ENCODE results near the gene CLPTM1L.

CLPTM1L gene

DNA sequence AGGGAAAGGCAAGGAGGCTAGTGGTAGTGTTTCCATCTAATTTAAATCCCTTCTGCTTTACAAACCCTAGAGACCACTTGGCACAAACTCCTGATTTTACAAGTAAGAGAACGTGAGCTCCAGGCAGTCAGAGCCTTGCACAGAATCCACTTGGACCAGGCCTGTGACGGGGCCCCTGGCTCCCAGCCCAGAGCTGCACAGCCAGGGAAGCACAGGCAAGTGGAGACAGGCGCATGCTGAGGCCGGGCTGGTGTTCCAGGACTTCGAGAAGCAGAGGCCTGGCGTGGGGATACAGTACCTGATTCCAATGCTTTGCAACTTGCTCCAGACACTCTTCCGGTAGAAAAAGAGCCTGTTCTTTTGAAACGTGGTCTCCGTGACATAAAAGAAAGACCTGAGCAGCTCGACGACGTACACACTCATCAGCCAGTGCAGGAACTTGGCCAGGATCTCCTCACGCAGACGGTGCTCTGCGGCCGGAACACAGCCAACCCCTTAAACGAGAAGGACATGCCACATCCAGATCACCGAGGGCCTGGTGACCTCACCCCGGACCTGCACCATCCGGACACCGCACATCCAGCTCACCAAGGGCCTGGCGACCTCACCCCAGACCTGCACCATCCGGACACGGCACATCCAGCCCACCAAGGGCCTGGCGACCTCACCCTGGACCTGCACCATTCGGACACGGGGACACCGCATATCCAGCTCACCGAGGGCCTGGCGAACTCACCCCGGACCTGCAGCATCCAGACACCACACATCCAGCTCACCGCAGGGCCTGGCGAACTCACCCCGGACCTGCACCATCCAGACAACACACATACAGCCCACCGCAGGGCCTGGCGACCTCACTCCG is 62.5 kb downstream of the CLPTM1L start:
- Histone ChIP-seq H3K9ac (no peak overlapping the region), H4K20me1 (peaks cover 100% of the 10 kb centered on the region), H3K4me2 (no peak overlapping the region), H3K4me1 (no peaks in the 10 kb centered on the region), H3K4me3 (no peak overlapping the region), H3K9me3 (peaks cover 13% of the 10 kb centered on the region), H3K27ac (no peak overlapping the region), H3K36me3 (peaks cover 98% of the 10 kb centered on the region), H3K27me3 (no peaks in the 10 kb centered on the region)
- TF ChIP-seq Cebpa-rat (IDR thresholded peaks at IDR 0.05), result no peak

DNA sequence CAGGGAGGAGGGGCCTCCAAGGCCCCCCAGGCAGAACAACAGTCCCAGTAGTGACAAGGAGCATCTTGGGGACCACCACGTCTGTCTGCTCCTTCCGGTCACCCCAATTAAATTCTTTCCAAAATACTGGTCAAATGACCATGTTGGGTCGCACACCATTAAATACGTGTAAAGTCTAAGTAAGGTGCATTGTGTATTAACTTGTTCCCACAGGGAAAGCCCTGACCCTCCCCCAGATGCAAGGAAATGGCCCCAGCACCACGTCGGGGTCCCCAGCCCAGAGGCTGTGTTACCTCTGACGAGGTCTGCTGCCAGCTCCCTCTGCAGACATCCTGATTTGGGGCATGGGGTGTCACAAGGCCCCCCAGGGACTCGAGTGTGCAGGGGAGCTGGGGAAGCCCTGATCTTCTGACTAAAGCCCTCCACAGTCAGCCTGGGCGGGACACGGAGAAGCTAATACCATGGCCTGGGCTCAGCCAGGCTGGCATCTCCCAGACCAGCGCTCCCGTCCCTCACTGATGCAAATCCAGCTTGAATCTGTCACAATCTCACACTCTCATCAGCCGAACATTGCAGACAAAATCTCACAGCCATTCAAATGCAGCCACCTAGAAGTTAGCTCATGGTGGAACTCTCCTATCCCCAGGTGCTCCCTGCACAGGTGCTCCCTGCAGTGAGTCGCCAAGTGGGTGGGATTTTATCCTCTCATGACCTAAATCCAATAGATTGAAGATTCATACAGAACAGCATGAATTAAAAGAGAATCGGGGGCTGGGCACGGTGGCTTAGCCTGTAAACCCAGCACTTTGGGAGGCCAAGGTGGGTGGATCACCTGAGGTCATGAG is 63.6 kb downstream of the CLPTM1L start:
- H3K27ac ChIP-seq, result no peak overlapping the region
- H3K4me3 ChIP-seq, result no peak overlapping the region
- no peak overlapping the region for H3K9ac ChIP-seq
- no peaks in the 10 kb centered on the region for H3K27me3 ChIP-seq
- no peaks in the 10 kb centered on the region for H3K4me1 ChIP-seq
- H3K36me3 ChIP-seq, result peaks cover 98% of the 10 kb centered on the region
- peaks cover 14% of the 10 kb centered on the region for H3K9me3 ChIP-seq
- no peak for TF ChIP-seq Cebpa-rat (IDR thresholded peaks at IDR 0.05)
- no peak overlapping the region for H3K4me2 ChIP-seq
- H4K20me1 ChIP-seq, result peaks cover 100% of the 10 kb centered on the region

GRCh38 chr5:1280177-1281037 is 64.5 kb downstream of the CLPTM1L start:
- Histone ChIP-seq H3K4me2 (no peak overlapping the region), H3K4me1 (no peaks in the 10 kb centered on the region), H3K9ac (no peak overlapping the region), H3K27me3 (no peaks in the 10 kb centered on the region), H4K20me1 (peaks cover 99% of the 10 kb centered on the region), H3K36me3 (peaks cover 97% of the 10 kb centered on the region), H3K9me3 (peaks cover 18% of the 10 kb centered on the region), H3K27ac (no peak overlapping the region), H3K4me3 (no peak overlapping the region)
- TF ChIP-seq Cebpa-rat (IDR thresholded peaks at IDR 0.05), result no peak

- peaks cover 25% of the 10 kb centered on the region for H3K9me3 ChIP-seq
- H3K4me2 ChIP-seq, result no peak overlapping the region
- no peak for TF ChIP-seq Cebpa-rat (IDR thresholded peaks at IDR 0.05)
- H3K4me3 ChIP-seq, result no peak overlapping the region
- no peaks in the 10 kb centered on the region for H3K27me3 ChIP-seq
- no peak overlapping the region for H3K9ac ChIP-seq
- no peak overlapping the region for H3K27ac ChIP-seq
- peaks cover 99% of the 10 kb centered on the region for H4K20me1 ChIP-seq
- no peaks in the 10 kb centered on the region for H3K4me1 ChIP-seq
- H3K36me3 ChIP-seq, result peaks cover 97% of the 10 kb centered on the region
Measured at GRCh38 chr5:1279443-1280151, 65.3 kb downstream of the CLPTM1L start.

DNA sequence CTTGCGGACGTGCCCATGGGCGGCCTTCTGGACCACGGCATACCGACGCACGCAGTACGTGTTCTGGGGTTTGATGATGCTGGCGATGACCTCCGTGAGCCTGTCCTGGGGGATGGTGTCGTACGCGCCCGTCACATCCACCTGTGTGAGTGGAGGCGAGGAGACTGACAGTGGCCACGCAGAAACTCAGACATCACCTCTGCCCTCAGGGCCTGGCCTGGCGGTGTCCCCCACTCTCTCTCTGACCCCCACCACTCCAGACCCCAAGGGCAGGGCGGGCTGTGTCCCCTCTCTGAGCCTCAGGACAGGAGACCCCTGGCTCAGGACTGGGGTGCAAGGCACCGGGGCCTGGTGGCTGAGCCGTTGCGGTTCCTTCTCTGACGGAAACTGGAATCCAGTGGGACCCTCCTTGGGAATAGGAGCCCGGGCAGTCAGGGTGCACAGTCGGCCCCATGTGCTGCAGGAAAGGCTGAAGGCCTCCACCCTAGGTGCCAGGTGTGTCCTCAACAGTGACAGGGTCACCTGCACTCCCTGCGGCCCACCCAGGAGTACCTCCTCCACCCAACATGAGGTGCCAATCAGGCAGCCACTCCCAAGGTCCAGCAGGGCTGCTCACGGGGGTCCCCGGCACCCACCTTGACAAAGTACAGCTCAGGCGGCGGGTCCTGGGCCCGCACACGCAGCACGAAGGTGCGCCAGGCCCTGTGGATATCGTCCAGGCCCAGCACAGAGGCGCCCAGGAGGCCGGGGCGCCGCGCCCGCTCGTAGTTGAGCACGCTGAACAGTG is 66.0 kb downstream of the CLPTM1L start:
- Histone ChIP-seq H4K20me1 (peaks cover 99% of the 10 kb centered on the region), H3K4me3 (no peak overlapping the region), H3K27me3 (no peaks in the 10 kb centered on the region), H3K9me3 (peaks cover 32% of the 10 kb centered on the region), H3K36me3 (peaks cover 98% of the 10 kb centered on the region), H3K9ac (no peak overlapping the region), H3K27ac (no peak overlapping the region), H3K4me2 (no peak overlapping the region), H3K4me1 (no peaks in the 10 kb centered on the region)
- TF ChIP-seq Cebpa-rat (IDR thresholded peaks at IDR 0.05), result no peak

GRCh38 chr5:1278216-1278615 is 66.7 kb downstream of the CLPTM1L start:
- Histone ChIP-seq H3K4me2 (no peak overlapping the region), H3K27me3 (no peaks in the 10 kb centered on the region), H4K20me1 (peaks cover 97% of the 10 kb centered on the region), H3K9ac (no peak overlapping the region), H3K27ac (no peak overlapping the region), H3K36me3 (peaks cover 96% of the 10 kb centered on the region), H3K4me3 (no peak overlapping the region), H3K4me1 (no peaks in the 10 kb centered on the region), H3K9me3 (peaks cover 35% of the 10 kb centered on the region)
- no peak for TF ChIP-seq Cebpa-rat (IDR thresholded peaks at IDR 0.05)

- H3K27ac ChIP-seq, result no peak overlapping the region
- TF ChIP-seq Cebpa-rat (IDR thresholded peaks at IDR 0.05), result no peak
- peaks cover 92% of the 10 kb centered on the region for H3K36me3 ChIP-seq
- H4K20me1 ChIP-seq, result peaks cover 93% of the 10 kb centered on the region
- no peak overlapping the region for H3K9ac ChIP-seq
- H3K4me2 ChIP-seq, result no peak overlapping the region
- H3K9me3 ChIP-seq, result peaks cover 35% of the 10 kb centered on the region
- H3K27me3 ChIP-seq, result no peaks in the 10 kb centered on the region
- H3K4me3 ChIP-seq, result no peak overlapping the region
- H3K4me1 ChIP-seq, result no peaks in the 10 kb centered on the region
Measured at GRCh38 chr5:1277781-1278180, 67.1 kb downstream of the CLPTM1L start.

- Histone ChIP-seq H4K20me1 (peaks cover 90% of the 10 kb centered on the region), H3K9ac (no peak overlapping the region), H3K9me3 (peaks cover 35% of the 10 kb centered on the region), H3K36me3 (peaks cover 89% of the 10 kb centered on the region), H3K4me2 (no peak overlapping the region), H3K27me3 (no peaks in the 10 kb centered on the region), H3K4me3 (no peak overlapping the region), H3K4me1 (no peaks in the 10 kb centered on the region), H3K27ac (no peak overlapping the region)
- TF ChIP-seq Cebpa-rat (IDR thresholded peaks at IDR 0.05), result no peak
Measured at GRCh38 chr5:1277331-1277730, 67.6 kb downstream of the CLPTM1L start.
